ENCODE data around the gene MTARC1. TPM values are rescaled to one million over a fixed set of nuclear protein-coding genes. Genes with fewer than 3 reads are reported as not detected.

The MTARC1 gene
- total and polyA plus RNA-seq, 2 of the 4 experiments (the other 2 are of a cell fraction), result 0.18 to 0.55 TPM

DNA sequence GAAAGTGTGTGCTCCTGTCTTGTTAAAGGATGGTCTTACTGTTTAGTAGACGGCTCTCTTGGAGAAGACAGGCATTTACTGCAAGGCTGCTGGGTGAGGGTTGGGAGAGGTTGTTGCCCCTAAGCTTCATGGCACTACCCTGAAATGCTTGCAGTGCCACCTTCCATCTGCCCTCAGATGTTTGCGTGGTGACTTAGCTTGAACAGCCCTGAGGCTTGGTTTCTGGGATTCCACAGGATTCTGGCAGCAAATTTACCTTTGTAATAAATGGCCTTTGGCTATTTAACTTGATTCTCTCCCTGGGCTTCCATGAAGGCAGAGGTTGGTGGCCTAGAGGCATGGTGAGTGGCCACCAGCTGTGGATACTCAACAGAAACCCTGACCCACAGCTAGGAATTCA is 11.6 kb downstream of the MTARC1 start:
- H2BK120ac ChIP-seq (ENCODE audit: low read depth, low read length), result no peak overlapping the region
- no peak overlapping the region for H3K4ac ChIP-seq (ENCODE audit: low read depth, low read length)
- no peaks in the 10 kb centered on the region for H3K9me1 ChIP-seq (ENCODE audit: insufficient read depth, low read length)
- no peak overlapping the region for H2AK9ac ChIP-seq (replicated peaks; ENCODE audit: low read depth, low read length, poor library complexity)
- no peak overlapping the region for H4K8ac ChIP-seq (ENCODE audit: low read depth in 2 of 2, low read length in 2 of 2)
- H2AK5ac ChIP-seq (ENCODE audit: low read depth, low read length), result no peak overlapping the region
- ChIA-PET CTCF (no interaction called here), POLR2A (ENCODE audit: unreplicated experiment) (no interaction called here)
- BruUV-seq (replicated peaks), result no TSS peak
- no peak overlapping the region; the same call in 1 of the 2 replicates for H3K14ac ChIP-seq (replicated peaks; ENCODE audit: low read depth, low read length)
- no CpG with 5 or more reads among the region's 2 CpGs for WGBS, 2 experiments (ENCODE audit: extremely low coverage in 2 of 2, insufficient read length in 1 of 2)
- in situ Hi-C loops (cut with MboI; ENCODE audit: low sequenced_read_pairs), result no loop called here
- dilution Hi-C loops (cut with HindIII; ENCODE audit: low sequenced_read_pairs, unreplicated experiment), result no loop called here
- H3K4me2 ChIP-seq (ENCODE audit: low read depth, low read length), result no peak overlapping the region
- H4K5ac ChIP-seq (ENCODE audit: low read depth, low read length), result no peak overlapping the region
- no peak overlapping the region for H3K4me3 ChIP-seq (ENCODE audit: insufficient read depth, low read depth, low read length)
- H2BK15ac ChIP-seq (ENCODE audit: low read depth, low read length), result no peak overlapping the region
- no peak overlapping the region for H4K91ac ChIP-seq (ENCODE audit: insufficient read depth, low read depth, low read length)
- H3K9ac ChIP-seq (ENCODE audit: low read depth, low read length), result no peak overlapping the region
- ATAC-seq (ENCODE audit: low read depth) (no peak), DNase-seq (no peak)
- H3K23ac ChIP-seq (ENCODE audit: low read depth, low read length), result no peak overlapping the region
- H2BK20ac ChIP-seq (ENCODE audit: low read depth, low read length), result no peak overlapping the region
- no peak overlapping the region for H3K18ac ChIP-seq (ENCODE audit: low read depth, low read length)
- H4K20me1 ChIP-seq (ENCODE audit: insufficient read depth, low read length), result no peaks in the 10 kb centered on the region
- H3K4me1 ChIP-seq (ENCODE audit: control insufficient read depth, insufficient read depth, low read length), result peaks cover 1% of the 10 kb centered on the region; the same call in 1 of the 2 replicates
- no peak overlapping the region for H2AFZ ChIP-seq (replicated peaks; ENCODE audit: low read length, poor library complexity)
- H2BK5ac ChIP-seq (ENCODE audit: low read depth, low read length, poor library complexity, severe bottlenecking), result no peak overlapping the region
- H3K9me3 ChIP-seq (ENCODE audit: control insufficient read depth, insufficient read depth, low read length), result no peaks in the 10 kb centered on the region
- no peaks in the 10 kb centered on the region for H3K36me3 ChIP-seq (ENCODE audit: control insufficient read depth, insufficient read depth, low read length)
- no peak overlapping the region for H3K56ac ChIP-seq (ENCODE audit: extremely low read depth, insufficient read depth, low read length)
- no peaks in the 10 kb centered on the region for H3K79me1 ChIP-seq (ENCODE audit: low read depth in 1 of 2, low read length in 2 of 2)
- no peak for TF ChIP-seq MAFK (IDR thresholded peaks at IDR 0.05; ENCODE audit: low read depth, low read length)
- TF ChIP-seq, protein P1, sequence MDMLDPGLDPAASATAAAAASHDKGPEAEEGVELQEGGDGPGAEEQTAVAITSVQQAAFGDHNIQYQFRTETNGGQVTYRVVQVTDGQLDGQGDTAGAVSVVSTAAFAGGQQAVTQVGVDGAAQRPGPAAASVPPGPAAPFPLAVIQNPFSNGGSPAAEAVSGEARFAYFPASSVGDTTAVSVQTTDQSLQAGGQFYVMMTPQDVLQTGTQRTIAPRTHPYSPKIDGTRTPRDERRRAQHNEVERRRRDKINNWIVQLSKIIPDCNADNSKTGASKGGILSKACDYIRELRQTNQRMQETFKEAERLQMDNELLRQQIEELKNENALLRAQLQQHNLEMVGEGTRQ (IDR thresholded peaks at IDR 0.05; ENCODE audit: low read depth, low read length), result no peak
- no peak for TF ChIP-seq CHD1 (IDR thresholded peaks at IDR 0.05; ENCODE audit: low read depth, low read length)
- TF ChIP-seq SMC3 (IDR thresholded peaks at IDR 0.05; ENCODE audit: low read depth, low read length), result no peak
- TF ChIP-seq RFX5 (IDR thresholded peaks at IDR 0.05; ENCODE audit: low read depth, low read length), result no peak
- no peak for TF ChIP-seq NFE2L2 (IDR thresholded peaks at IDR 0.05; ENCODE audit: low read depth, low read length)
- TF ChIP-seq POLR2A (IDR thresholded peaks at IDR 0.05; ENCODE audit: low read depth, low read length), result no peak
- TF ChIP-seq RAD21 (IDR thresholded peaks at IDR 0.05; ENCODE audit: low read length), result no peak
- TF ChIP-seq FOS (IDR thresholded peaks at IDR 0.05; ENCODE audit: low read depth, low read length), result no peak
- no peaks in the 10 kb centered on the region; the same call in 1 of the 2 replicates for H3K27me3 ChIP-seq (ENCODE audit: control insufficient read depth, insufficient read depth, low read length)
- intact Hi-C loops (cut with micrococcal nuclease), result no loop called here
- no peak overlapping the region for H3K27ac ChIP-seq (ENCODE audit: insufficient read depth, low read length)

All from IMR-90 (cell line).